NCI-H1105 treated with DMSO at 0.1 percent for 48 hours (cell line): ENCODE measurements around the gene HSBP1.

Experiments used
- DNase-seq: peaks from one replicate; lab custom pipeline; 2025; lab: John Stamatoyannopoulos, UW

The HSBP1 gene

GRCh38 chr16:83807710-83808572 lies at the start of gene HSBP1:
HSBP1 (plus strand) TSS chr16:83807978; CDS start chr16:83808077, 99 bp downstream.
- peak; percentile 69 for DNase-seq

- DNase-seq: peak; percentile 20
These were observed 45.4 kb upstream of the HSBP1 start for GRCh38 chr16:83762141-83762991.

GRCh38 chr16:83762992-83763358 lies 44.8 kb upstream of the HSBP1 start:
- DNase-seq: no peak

- no peak for DNase-seq
These were observed 38.8 kb upstream of the HSBP1 start for GRCh38 chr16:83768986-83769385.

- no peak for DNase-seq
These were observed 38.3 kb upstream of the HSBP1 start for GRCh38 chr16:83769397-83770008.

- DNase-seq: peak; percentile 40
These were observed 36.4 kb upstream of the HSBP1 start for GRCh38 chr16:83771306-83771942.

- DNase-seq: no peak
These were observed 35.0 kb upstream of the HSBP1 start for GRCh38 chr16:83772806-83773205.

GRCh38 chr16:83774066-83774465 lies 33.7 kb upstream of the HSBP1 start:
- DNase-seq: no peak

- DNase-seq: no peak
These were observed 30.8 kb upstream of the HSBP1 start for GRCh38 chr16:83776944-83777343.

- peak; percentile 29 for DNase-seq
These were observed 27.9 kb upstream of the HSBP1 start for GRCh38 chr16:83779886-83780285.

GRCh38 chr16:83785455-83785854 lies 22.3 kb upstream of the HSBP1 start:
- no peak for DNase-seq

GRCh38 chr16:83789642-83790401 lies 18.0 kb upstream of the HSBP1 start:
- no peak for DNase-seq

GRCh38 chr16:83791916-83792315 lies 15.9 kb upstream of the HSBP1 start:
- DNase-seq: no peak

GRCh38 chr16:83792391-83792790 lies 15.4 kb upstream of the HSBP1 start:
- DNase-seq: no peak

GRCh38 chr16:83793179-83793578 lies 14.6 kb upstream of the HSBP1 start:
- DNase-seq: no peak

- DNase-seq: no peak
These were observed 12.8 kb upstream of the HSBP1 start for GRCh38 chr16:83794860-83795554.

GRCh38 chr16:83797013-83797412 lies 10.8 kb upstream of the HSBP1 start:
- no peak for DNase-seq

- no peak for DNase-seq
These were observed 8.4 kb upstream of the HSBP1 start for GRCh38 chr16:83799336-83799735.

GRCh38 chr16:83802135-83802534 lies 5.6 kb upstream of the HSBP1 start:
- no peak for DNase-seq

GRCh38 chr16:83802554-83803205 lies 5.1 kb upstream of the HSBP1 start:
- no peak for DNase-seq
